H9 (cell line): Measurements from ENCODE around the gene TTC19. TPM values are rescaled to one million over a fixed set of nuclear protein-coding genes. Genes with fewer than 3 reads are reported as not detected.

Source experiments
- DNase-seq: peaks from one replicate; pipeline ENCODE4 v3.0.0-alpha.2; 2017
- H2AFZ ChIP-seq: one replicate; pipeline ENCODE4 v1.6.1; 2013; ENCODE audit warnings: mild to moderate bottlenecking, low read length, control low read depth, moderate library complexity
- H2AK5ac ChIP-seq: 2 replicates; pipeline ENCODE4 v1.6.1; 2013; ENCODE audit warnings: low read length, control low read depth, mixed read lengths; ENCODE audit not compliant: insufficient read length
- H2BK120ac ChIP-seq: one replicate; pipeline ENCODE4 v1.6.1; 2013; ENCODE audit warnings: low read depth, mild to moderate bottlenecking, low read length, control low read depth, inconsistent platforms; ENCODE audit not compliant: poor library complexity, severe bottlenecking
- H2BK12ac ChIP-seq: 2 replicates; pipeline ENCODE4 v1.6.1; 2013; ENCODE audit warnings: low read length, control low read depth, mixed read lengths, low read depth; ENCODE audit not compliant: insufficient read length
- H2BK15ac ChIP-seq: 2 replicates; pipeline ENCODE4 v1.6.1; 2013; ENCODE audit warnings: low read depth, low read length, control low read depth
- H2BK20ac ChIP-seq: one replicate; pipeline ENCODE4 v1.6.1; 2013; ENCODE audit warnings: low read depth, mild to moderate bottlenecking, low read length, control low read depth, inconsistent platforms; ENCODE audit not compliant: poor library complexity, severe bottlenecking
- H2BK5ac ChIP-seq: 2 replicates; pipeline ENCODE4 v1.6.1; 2013; ENCODE audit warnings: low read length, control low read depth, mixed read lengths; ENCODE audit not compliant: insufficient read length
- H3K14ac ChIP-seq: 2 replicates; pipeline ENCODE4 v1.6.1; 2013; ENCODE audit warnings: low read length, control low read depth; ENCODE audit not compliant: insufficient read depth
- H3K18ac ChIP-seq: 2 replicates; pipeline ENCODE4 v1.6.1; 2013; ENCODE audit warnings: low read depth, mild to moderate bottlenecking, mixed read lengths, low read length, control low read depth; ENCODE audit not compliant: insufficient read length
- H3K23ac ChIP-seq: 2 replicates; pipeline ENCODE4 v1.6.1; 2013; ENCODE audit warnings: low read length, control low read depth, mixed read lengths, low read depth; ENCODE audit not compliant: insufficient read length
- H3K23me2 ChIP-seq: 2 replicates; pipeline ENCODE4 v1.6.1; 2013; ENCODE audit warnings: low read depth, mild to moderate bottlenecking, mixed read lengths, low read length, control low read depth; ENCODE audit not compliant: insufficient read length, poor library complexity, severe bottlenecking
- H3K27ac ChIP-seq: 2 replicates; pipeline ENCODE4 v1.5.1; 2013; ENCODE audit warnings: low read length, control low read depth, mixed read lengths, low read depth; ENCODE audit not compliant: insufficient read length
- H3K27me3 ChIP-seq: 2 replicates; pipeline ENCODE4 v1.6.1; 2013; ENCODE audit warnings: low read length, control low read depth, inconsistent platforms; ENCODE audit not compliant: insufficient read depth
- H3K4ac ChIP-seq: 2 replicates; pipeline ENCODE4 v1.6.1; 2013; ENCODE audit warnings: low read depth, mild to moderate bottlenecking, control low read depth, inconsistent platforms, low read length, moderate library complexity
- H3K4me1 ChIP-seq: 2 replicates; pipeline ENCODE4 v1.6.1; 2013; ENCODE audit warnings: low read length, control low read depth, inconsistent platforms; ENCODE audit not compliant: insufficient read depth
- H3K4me2 ChIP-seq: 2 replicates; pipeline ENCODE4 v1.6.1; 2013; ENCODE audit warnings: low read length, control low read depth, mixed read lengths; ENCODE audit not compliant: insufficient read length, insufficient read depth
- H3K56ac ChIP-seq: 2 replicates; pipeline ENCODE4 v1.6.1; 2013; ENCODE audit warnings: low read depth, mild to moderate bottlenecking, mixed read lengths, low read length, control low read depth; ENCODE audit not compliant: insufficient read length
- H3K79me1 ChIP-seq: 2 replicates; pipeline ENCODE4 v1.6.1; 2013; ENCODE audit warnings: low read depth, mild to moderate bottlenecking, moderate library complexity, low read length, control low read depth, inconsistent platforms; ENCODE audit not compliant: insufficient read depth, poor library complexity, severe bottlenecking
- H3K79me2 ChIP-seq: 2 replicates; pipeline ENCODE4 v1.6.1; 2013; ENCODE audit warnings: low read length, control low read depth, inconsistent platforms; ENCODE audit not compliant: insufficient read depth
- H3K9ac ChIP-seq: 2 replicates; pipeline ENCODE4 v1.6.1; 2013; ENCODE audit warnings: low read length, control low read depth, mixed read lengths; ENCODE audit not compliant: insufficient read length; ENCODE audit errors: extremely low read depth
- H3K9me3 ChIP-seq: one replicate; pipeline ENCODE4 v1.6.1; 2013; ENCODE audit warnings: low read depth, low read length, inconsistent platforms; ENCODE audit not compliant: control insufficient read depth
- H3T11ph ChIP-seq: one replicate; pipeline ENCODE4 v1.6.1; 2013; ENCODE audit warnings: mild to moderate bottlenecking, low read length, control low read depth, inconsistent platforms
- H4K20me1 ChIP-seq: one replicate; pipeline ENCODE4 v1.6.1; 2013; ENCODE audit not compliant: control insufficient read depth, insufficient read length, insufficient read depth
- H4K5ac ChIP-seq: 2 replicates; pipeline ENCODE4 v1.6.1; 2013; ENCODE audit warnings: low read depth, mild to moderate bottlenecking, mixed read lengths, low read length, control low read depth; ENCODE audit not compliant: insufficient read length
- H4K8ac ChIP-seq: replicated peaks from 2 replicates; pipeline ENCODE4 v1.6.1; 2013; ENCODE audit warnings: low read length, control low read depth, mixed read lengths, low read depth; ENCODE audit not compliant: insufficient read length
- H4K91ac ChIP-seq: 2 replicates; pipeline ENCODE4 v1.6.1; 2013; ENCODE audit warnings: low read depth, mild to moderate bottlenecking, moderate library complexity, mixed read lengths, low read length, control low read depth; ENCODE audit not compliant: insufficient read length
- H3K27ac Mint-ChIP-seq, 3 experiments: 2 replicates in 2 of 3; 3 replicates in 1 of 3; pipeline ENCODE4 v1.8.0; 2020 to 2021; ENCODE audit warnings: mixed read lengths in 3 of 3, mild to moderate bottlenecking in 1 of 3, moderate library complexity in 1 of 3
- H3K27me3 Mint-ChIP-seq: 2 replicates; pipeline ENCODE4 v1.8.0; 2021; ENCODE audit warnings: low read depth, mild to moderate bottlenecking, moderate library complexity, mixed read lengths
- H3K36me3 Mint-ChIP-seq, 3 experiments: 2 replicates in 2 of 3; 3 replicates in 1 of 3; pipeline ENCODE4 v1.8.0; 2020 to 2021; ENCODE audit warnings: low read depth in 3 of 3, mixed read lengths in 3 of 3; ENCODE audit not compliant: insufficient read depth in 1 of 3
- H3K4me1 Mint-ChIP-seq, 2 experiments: 2 replicates each; pipeline ENCODE4 v1.8.0; 2020; ENCODE audit warnings: mixed read lengths in 2 of 2
- H3K4me3 Mint-ChIP-seq, 2 experiments: 2 replicates in 1 of 2; 3 replicates in 1 of 2; pipeline ENCODE4 v1.8.0; 2020 to 2021; ENCODE audit warnings: mild to moderate bottlenecking in 2 of 2, mixed read lengths in 2 of 2, moderate library complexity in 1 of 2
- H3K9me3 Mint-ChIP-seq, 2 experiments: 2 replicates in 1 of 2; 3 replicates in 1 of 2; pipeline ENCODE4 v1.8.0; 2020; ENCODE audit warnings: mild to moderate bottlenecking in 2 of 2, mixed read lengths in 2 of 2, moderate library complexity in 1 of 2
- WGBS: extraction: QIAGEN DNeasy Blood & Tissue Kit; methylation state at CpG from one replicate; pipeline ENCODE4 v1.1.7; 2013; ENCODE audit warnings: missing lambda C conversion rate, low lambda C conversion rate, mixed read lengths; ENCODE audit not compliant: insufficient read length; ENCODE audit errors: extremely low coverage; 5-methylcytosine and 5-hydroxymethylcytosine counted together
- total RNA-seq: library from RNA; stranded (reverse); gene quantifications from 2 replicates; pipeline ENCODE4 v1.2.1, GENCODE V29; 2021
- TF ChIP-seq, protein P1 (sequence below): fragments of 200-600 bp; sonication (generic); conservative IDR thresholded peaks from 3 replicates; pipeline ENCODE4 v1.8.0; 2021; ENCODE audit warnings: antibody characterized with exemption, mild to moderate bottlenecking

TTC19 gene
- total RNA-seq, 1 experiment from 2014 or later = 64.3 TPM

- Mint-ChIP-seq H3K9me3 (no peaks in the 10 kb centered on the region), H3K36me3 (peaks cover 0 to 5% (median 0%) of the 10 kb centered on the region in 3 experiments; a peak in 2 of 7 replicates)
- no peak overlapping the region for H2BK15ac ChIP-seq
These were observed 47.5 kb upstream of the TTC19 start for GRCh38 chr17:15952048-15952532.

More at GRCh38 chr17:15952048-15952532, 47.5 kb upstream of the TTC19 start:
- no peak overlapping the region for H2BK20ac ChIP-seq
- H3K79me2 ChIP-seq = no peaks in the 10 kb centered on the region
- no peak overlapping the region for H3K18ac ChIP-seq
- H4K5ac ChIP-seq = no peak overlapping the region
- no peak overlapping the region for H3K56ac ChIP-seq
- H3K4ac ChIP-seq = no peak overlapping the region
- H3K4me2 ChIP-seq = no peak overlapping the region
- no peak overlapping the region for H4K8ac ChIP-seq
- H3K4me3 Mint-ChIP-seq = no peak overlapping the region; a peak in 1 of 5 replicates
- TF ChIP-seq, protein P1, sequence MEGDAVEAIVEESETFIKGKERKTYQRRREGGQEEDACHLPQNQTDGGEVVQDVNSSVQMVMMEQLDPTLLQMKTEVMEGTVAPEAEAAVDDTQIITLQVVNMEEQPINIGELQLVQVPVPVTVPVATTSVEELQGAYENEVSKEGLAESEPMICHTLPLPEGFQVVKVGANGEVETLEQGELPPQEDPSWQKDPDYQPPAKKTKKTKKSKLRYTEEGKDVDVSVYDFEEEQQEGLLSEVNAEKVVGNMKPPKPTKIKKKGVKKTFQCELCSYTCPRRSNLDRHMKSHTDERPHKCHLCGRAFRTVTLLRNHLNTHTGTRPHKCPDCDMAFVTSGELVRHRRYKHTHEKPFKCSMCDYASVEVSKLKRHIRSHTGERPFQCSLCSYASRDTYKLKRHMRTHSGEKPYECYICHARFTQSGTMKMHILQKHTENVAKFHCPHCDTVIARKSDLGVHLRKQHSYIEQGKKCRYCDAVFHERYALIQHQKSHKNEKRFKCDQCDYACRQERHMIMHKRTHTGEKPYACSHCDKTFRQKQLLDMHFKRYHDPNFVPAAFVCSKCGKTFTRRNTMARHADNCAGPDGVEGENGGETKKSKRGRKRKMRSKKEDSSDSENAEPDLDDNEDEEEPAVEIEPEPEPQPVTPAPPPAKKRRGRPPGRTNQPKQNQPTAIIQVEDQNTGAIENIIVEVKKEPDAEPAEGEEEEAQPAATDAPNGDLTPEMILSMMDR = no peak
- H2BK5ac ChIP-seq = no peak overlapping the region
- H3K9me3 ChIP-seq = no peaks in the 10 kb centered on the region
- no peaks in the 10 kb centered on the region for H3K27me3 ChIP-seq
- no peaks in the 10 kb centered on the region for H3K23me2 ChIP-seq
- peak overlapping the region in 1 of 3 experiments; percentile 63; a peak in 1 of 7 replicates for H3K27ac Mint-ChIP-seq
- no peak for DNase-seq
- H3K27ac ChIP-seq = no peak overlapping the region
- no peaks in the 10 kb centered on the region for H4K20me1 ChIP-seq
- peaks cover 6% of the 10 kb centered on the region; the same call in 1 of the 2 replicates for H3K4me1 ChIP-seq
- H2BK12ac ChIP-seq = no peak overlapping the region
- no peak overlapping the region for H4K91ac ChIP-seq
- H2AK5ac ChIP-seq = no peak overlapping the region
- no peak overlapping the region for H3K23ac ChIP-seq
- peaks cover 4% of the 10 kb centered on the region for H3K27me3 Mint-ChIP-seq
- no CpG with 5 or more reads among the region's 7 CpGs for WGBS
- no peak overlapping the region for H3K9ac ChIP-seq
- H3T11ph ChIP-seq = no peak overlapping the region
- peaks cover 9 to 13% of the 10 kb centered on the region in 2 experiments for H3K4me1 Mint-ChIP-seq
- H2AFZ ChIP-seq = no peak overlapping the region
- no peak overlapping the region for H2BK120ac ChIP-seq
- H3K14ac ChIP-seq = no peak overlapping the region; the same call in 1 of the 2 replicates
- H3K79me1 ChIP-seq = no peaks in the 10 kb centered on the region
